Thoracic aorta (tissue), 2 donors: ENCODE measurements around the gene MYMK. TPM values are rescaled to one million over a fixed set of nuclear protein-coding genes. Genes with fewer than 3 reads are reported as not detected.

ENCODE experiments used
- ATAC-seq: fragments of 150-250 bp; one replicate; pipeline ENCODE4 v1.8.0; 2017; ENCODE audit warnings: low read depth; ENCODE audit not compliant: insufficient number of reproducible peaks, low FRiP score
- DNase-seq: peaks from one replicate; pipeline ENCODE4 v3.0.0-alpha.2; 2020; ENCODE audit warnings: low spot score
- H3K27ac ChIP-seq, 2 donors: fragments of 200-600 bp; sonication (generic); 1 replicate in 1 of 2; 2 replicates in 1 of 2; pipeline ENCODE4 v1.5.1; 2016; ENCODE audit warnings: mild to moderate bottlenecking in 2 of 2, moderate library complexity in 2 of 2
- H3K27me3 ChIP-seq: fragments of 200-600 bp; sonication (generic); replicated peaks from 2 replicates; pipeline ENCODE4 v1.6.0; 2016; ENCODE audit warnings: mild to moderate bottlenecking; ENCODE audit not compliant: insufficient read depth
- H3K36me3 ChIP-seq: fragments of 200-600 bp; sonication (generic); one replicate; pipeline ENCODE4 v1.5.1; 2016
- H3K4me1 ChIP-seq, 2 donors: fragments of 200-600 bp; sonication (generic); 1 replicate in 1 of 2; 2 replicates in 1 of 2; pipeline versions ENCODE4 v1.5.1 to v1.6.0; 2016; ENCODE audit warnings: low read depth in 2 of 2, mild to moderate bottlenecking in 1 of 2; ENCODE audit not compliant: control insufficient read depth in 1 of 2
- H3K4me3 ChIP-seq: fragments of 200-600 bp; sonication (generic); 2 replicates; pipeline ENCODE4 v1.5.1; 2016; ENCODE audit warnings: mild to moderate bottlenecking
- H3K9me3 ChIP-seq: fragments of 200-600 bp; sonication (generic); 2 replicates; pipeline ENCODE4 v1.5.1; 2016
- CTCF ChIP-seq: fragments of 200-600 bp; sonication (generic); IDR thresholded peaks from one replicate; pipeline ENCODE4 v1.5.1; 2019; ENCODE audit warnings: antibody characterized with exemption
- total RNA-seq, 2 donors: library from RNA; depleted of rRNA; stranded (reverse); fragments of >200 nt; gene quantifications; one replicate each; pipeline versions ENCODE4 v1.1.0 to v1.2.3, GENCODE V29; 2016

The MYMK gene
- total RNA-seq, 2 donors from 2014 or later, result not detected

GRCh38 chr9:133489253-133490190, 35.2 kb downstream of the MYMK start:
- no peak for DNase-seq
- no peak overlapping the region for H3K27ac ChIP-seq
- no peaks in the 10 kb centered on the region for H3K27me3 ChIP-seq
- ATAC-seq, result no peak
- H3K9me3 ChIP-seq, result no peaks in the 10 kb centered on the region
- no peak for TF ChIP-seq CTCF
- peaks cover 4 to 21% of the 10 kb centered on the region in 2 donors for H3K4me1 ChIP-seq
- no peak overlapping the region for H3K4me3 ChIP-seq
- no peaks in the 10 kb centered on the region for H3K36me3 ChIP-seq

GRCh38 chr9:133488686-133489252, 36.0 kb downstream of the MYMK start:
- no peak for ATAC-seq

GRCh38 chr9:133487331-133487725, 37.4 kb downstream of the MYMK start:
- Histone ChIP-seq H3K4me1 (peaks cover 4 to 13% of the 10 kb centered on the region in 2 donors), H3K36me3 (no peaks in the 10 kb centered on the region), H3K9me3 (no peaks in the 10 kb centered on the region), H3K4me3 (no peak overlapping the region), H3K27me3 (no peaks in the 10 kb centered on the region), H3K27ac (no peak overlapping the region)
- no peak for TF ChIP-seq CTCF
- no peak for DNase-seq
- ATAC-seq, result no peak

More at GRCh38 chr9:133488686-133489252, 36.0 kb downstream of the MYMK start:
- no peak for TF ChIP-seq CTCF
- no peaks in the 10 kb centered on the region for H3K9me3 ChIP-seq
- H3K36me3 ChIP-seq, result no peaks in the 10 kb centered on the region
- no peaks in the 10 kb centered on the region for H3K27me3 ChIP-seq
- H3K27ac ChIP-seq, result no peak overlapping the region
- DNase-seq, result no peak
- no peak overlapping the region for H3K4me3 ChIP-seq
- H3K4me1 ChIP-seq, result peaks cover 4 to 21% of the 10 kb centered on the region in 2 donors

- no peaks in the 10 kb centered on the region for H3K9me3 ChIP-seq
- ATAC-seq (no peak), DNase-seq (no peak)
- TF ChIP-seq CTCF, result no peak
- H3K36me3 ChIP-seq, result no peaks in the 10 kb centered on the region
- no peak overlapping the region for H3K4me3 ChIP-seq
- no peak overlapping the region for H3K27ac ChIP-seq
- H3K4me1 ChIP-seq, result no peaks in the 10 kb centered on the region
- H3K27me3 ChIP-seq, result no peaks in the 10 kb centered on the region
These were observed 39.1 kb downstream of the MYMK start for GRCh38 chr9:133485531-133486260.
